ENCODE data around the gene KRTAP12-2.

The KRTAP12-2 gene

DNA sequence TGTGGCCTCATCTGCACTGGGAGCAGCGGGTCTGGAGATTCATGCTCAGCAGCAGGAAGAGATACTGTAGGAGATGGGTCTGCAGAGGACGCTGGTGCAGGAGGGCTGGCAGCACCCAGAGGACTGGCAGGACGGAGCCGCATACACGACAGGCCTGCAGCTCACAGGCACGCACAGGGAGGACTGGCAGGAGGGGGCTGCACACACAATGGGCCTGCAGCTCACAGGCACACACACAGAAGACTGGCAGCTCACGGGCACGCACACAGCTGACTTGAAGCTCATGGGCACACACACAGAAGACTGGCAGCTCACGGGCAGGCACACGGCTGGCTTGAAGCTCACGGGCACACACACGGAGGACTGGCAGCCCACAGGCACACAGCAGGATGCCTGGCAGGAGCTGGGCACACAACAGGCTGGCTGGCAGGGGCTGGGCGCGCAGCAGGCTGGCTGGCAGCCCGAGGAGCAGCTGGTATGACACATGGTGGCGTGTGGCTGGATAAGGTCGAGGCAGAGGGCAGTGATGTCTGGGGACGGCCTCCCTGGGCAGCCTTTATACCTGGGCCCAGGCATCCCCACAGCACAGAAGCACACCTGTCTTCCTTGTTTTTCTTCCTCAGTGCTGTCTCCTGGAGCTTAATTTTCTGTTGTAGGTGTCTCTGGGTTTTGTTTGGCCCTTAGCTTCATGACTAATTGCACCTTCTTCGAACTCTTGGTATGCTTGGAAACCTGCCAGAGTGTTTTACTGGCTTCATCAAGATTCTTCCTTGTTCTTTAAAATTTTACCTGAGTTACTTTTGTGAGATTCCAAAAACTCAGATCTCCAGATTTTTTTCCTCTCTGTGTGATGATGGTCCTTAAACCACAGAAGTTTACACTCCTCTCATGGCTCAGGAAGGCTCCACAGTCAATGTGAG, at the start of gene KRTAP12-2:
KRTAP12-2 (minus strand) TSS at position 527 of the 920 bp plus-strand sequence; CDS start at position 486, 41 bp downstream.
- DNase-seq: peak; percentile 67

GRCh38 chr21:44714905-44715304, 48.2 kb upstream of the KRTAP12-2 start:
- no peak for DNase-seq

DNA sequence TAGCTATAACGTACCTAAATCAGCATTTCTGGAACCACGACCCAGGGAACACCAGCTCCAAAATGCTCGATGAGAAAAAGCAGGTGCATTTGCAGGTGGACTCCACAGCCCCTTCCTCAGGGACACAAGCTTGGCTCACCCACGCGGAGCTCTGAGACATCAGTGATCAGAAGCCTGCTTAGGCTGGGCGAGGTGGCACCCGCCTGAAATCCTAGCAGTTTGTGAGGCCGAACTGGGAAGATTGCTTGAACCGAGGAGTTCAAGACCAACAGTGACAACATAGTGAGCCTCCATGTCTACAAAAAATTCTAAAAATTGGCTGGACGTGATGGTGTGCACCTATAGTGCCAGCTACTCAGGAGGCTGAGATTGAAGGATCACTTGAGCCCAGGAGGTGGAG, 47.1 kb upstream of the KRTAP12-2 start:
- DNase-seq: no peak

DNA sequence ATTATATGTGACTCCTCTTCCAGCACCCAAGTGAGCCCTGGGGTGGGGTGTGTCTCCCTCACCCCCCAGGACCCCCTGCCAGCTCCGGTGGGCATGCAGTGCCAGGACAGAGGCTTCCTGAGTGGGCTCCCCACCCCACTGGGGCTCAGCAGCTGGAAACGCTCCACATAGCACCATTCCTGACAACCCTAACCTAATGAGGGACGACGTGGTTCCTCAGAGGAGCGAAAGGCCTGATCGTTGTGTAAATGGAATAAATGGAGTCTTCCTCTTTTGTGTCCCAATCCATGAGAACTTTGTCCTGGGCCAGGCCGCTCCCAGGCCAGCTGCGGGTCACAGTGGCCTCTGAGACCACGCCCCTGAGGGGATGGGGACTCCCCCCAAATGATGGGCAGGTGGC, 46.4 kb upstream of the KRTAP12-2 start:
- DNase-seq: no peak

GRCh38 chr21:44712203-44713028, 45.7 kb upstream of the KRTAP12-2 start:
- DNase-seq: peak; percentile 39

DNA sequence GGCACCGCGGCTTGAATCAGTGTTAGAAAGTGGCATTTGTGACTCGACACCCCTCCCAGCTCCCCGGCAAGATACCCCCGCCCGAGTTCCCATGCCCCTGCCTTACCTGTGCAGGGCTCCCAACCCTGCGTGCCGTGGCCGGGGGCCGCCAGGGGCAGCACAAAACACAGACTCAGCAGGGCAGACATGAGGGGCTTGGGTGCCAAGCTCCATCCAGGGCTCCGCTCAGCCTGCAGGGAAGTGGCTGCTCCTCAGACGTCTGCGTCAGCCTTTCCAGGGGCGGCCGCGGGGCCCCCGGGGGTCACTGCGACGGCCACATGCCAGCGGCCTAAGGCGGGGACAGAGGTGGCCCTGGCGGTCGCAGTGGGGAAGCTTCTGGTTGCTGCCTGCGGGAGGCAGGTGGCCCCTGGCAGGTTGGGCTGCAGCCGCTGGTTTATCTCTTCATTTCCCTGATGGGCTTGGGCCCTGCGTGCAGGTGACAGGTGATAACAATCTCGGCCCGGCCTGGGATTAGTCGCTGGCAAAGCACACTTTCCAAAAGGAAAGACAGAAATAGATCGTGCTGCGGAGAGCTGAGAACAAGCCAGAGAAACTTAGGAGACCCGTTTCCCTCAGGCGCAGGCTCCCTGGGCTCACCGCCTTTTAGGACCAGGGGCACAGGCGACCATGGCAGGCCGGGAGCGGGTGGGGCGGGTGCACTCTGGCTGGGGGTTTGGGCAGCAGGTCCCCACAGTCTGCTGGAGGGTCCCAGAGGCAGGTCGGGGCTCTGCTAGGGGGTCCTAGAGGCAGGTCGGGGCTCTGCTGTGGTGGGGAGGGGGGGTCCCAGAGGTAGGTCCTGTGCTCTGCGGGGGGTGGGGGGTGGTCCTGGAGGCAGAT, 44.8 kb upstream of the KRTAP12-2 start, which contains the start of gene TSPEAR:
TSPEAR (minus strand) TSS at position 246 of the 876 bp plus-strand sequence; CDS start at position 188, 58 bp downstream.
- DNase-seq: peak; percentile 81

- DNase-seq: peak; percentile 92
These were observed 44.1 kb upstream of the KRTAP12-2 start for GRCh38 chr21:44710756-44711326.

GRCh38 chr21:44710294-44710665, 43.6 kb upstream of the KRTAP12-2 start:
- no peak for DNase-seq

DNA sequence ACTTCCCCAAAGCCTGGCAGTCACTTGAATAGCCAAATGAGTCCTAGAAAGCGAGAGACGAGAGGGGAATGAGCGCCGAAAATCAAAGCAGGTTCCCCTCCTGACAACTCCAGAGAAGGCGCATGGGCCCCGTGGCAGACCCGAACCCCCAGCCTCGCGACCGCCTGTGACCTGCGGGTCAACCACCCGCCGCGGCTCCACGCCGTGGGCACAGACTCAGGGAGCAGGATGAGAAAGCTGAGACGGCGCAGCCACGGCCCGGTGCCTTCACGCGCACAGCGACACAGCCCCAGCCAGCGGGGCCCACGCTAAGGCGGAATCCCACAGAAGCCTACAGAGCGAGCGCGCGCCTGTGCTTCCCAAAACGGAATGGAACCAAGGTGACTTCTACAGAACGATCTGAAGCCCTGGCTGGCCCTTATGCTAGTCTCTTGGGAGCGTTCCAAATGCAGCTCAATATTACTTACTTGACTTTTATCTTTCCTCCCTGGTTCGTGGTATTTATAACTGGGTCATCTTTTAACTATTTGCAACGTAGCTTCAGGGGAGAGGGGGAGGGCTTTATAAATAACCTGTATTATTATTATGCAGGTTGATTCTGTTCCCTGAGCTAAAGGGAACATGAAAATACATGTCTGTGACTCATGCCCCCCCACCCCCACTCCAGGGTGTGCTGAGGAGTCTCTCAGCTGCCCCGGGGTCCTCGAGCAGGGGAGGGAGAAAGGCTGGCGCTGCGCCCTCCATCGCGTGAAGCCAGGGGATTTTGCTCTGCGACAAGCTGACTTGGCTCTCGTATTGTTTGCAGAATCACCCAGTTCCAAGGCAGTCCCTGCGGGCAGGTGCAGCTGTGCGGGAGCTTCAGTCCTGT, 42.9 kb upstream of the KRTAP12-2 start:
- DNase-seq: peak; percentile 65

GRCh38 chr21:44708866-44709425, 42.2 kb upstream of the KRTAP12-2 start:
- no peak for DNase-seq

- peak; percentile 37 for DNase-seq
These were observed 41.6 kb upstream of the KRTAP12-2 start for GRCh38 chr21:44708213-44708865.

GRCh38 chr21:44706706-44707581, 40.2 kb upstream of the KRTAP12-2 start:
- no peak for DNase-seq

GRCh38 chr21:44706026-44706705, 39.4 kb upstream of the KRTAP12-2 start:
- DNase-seq: no peak

GRCh38 chr21:44704636-44705001, 37.9 kb upstream of the KRTAP12-2 start:
- DNase-seq: no peak

- DNase-seq: no peak
These were observed 37.3 kb upstream of the KRTAP12-2 start for GRCh38 chr21:44703731-44704635.

DNA sequence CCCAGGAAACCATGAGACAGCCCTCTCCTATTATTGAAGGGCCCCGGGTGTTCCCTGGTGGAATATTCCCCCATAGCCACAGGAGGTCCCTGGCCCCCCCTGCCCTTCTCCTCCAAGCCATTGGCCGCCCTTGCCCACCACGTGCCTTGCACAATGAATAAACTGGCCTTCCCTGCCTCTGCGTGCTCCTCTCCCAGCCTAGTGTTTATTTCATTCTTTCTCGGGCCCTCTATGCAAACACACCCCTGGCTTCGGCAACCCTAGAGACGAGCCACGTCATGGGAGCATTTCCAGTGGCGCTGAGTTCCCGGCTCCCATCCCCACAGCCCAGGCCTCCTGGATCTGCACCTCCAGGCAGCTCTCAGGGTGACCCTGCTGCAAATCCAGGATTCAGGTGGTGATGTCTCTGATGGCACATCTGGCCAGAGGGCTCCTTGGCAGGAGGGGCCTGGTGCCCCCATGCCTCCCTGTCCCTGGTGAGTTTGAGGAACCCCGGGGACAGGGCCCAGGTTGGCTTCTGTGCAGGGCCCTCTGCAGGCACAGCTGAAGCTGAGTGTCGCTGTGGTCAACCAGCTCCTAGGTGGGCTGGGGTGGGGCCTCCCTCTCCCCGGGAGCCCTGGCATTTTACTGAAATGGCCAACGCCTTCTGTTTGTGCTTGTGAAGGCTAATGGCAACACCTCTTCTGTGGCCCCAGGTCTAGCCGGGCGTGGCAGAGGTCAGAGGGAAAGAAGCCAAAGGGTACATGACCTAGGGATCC, 36.4 kb upstream of the KRTAP12-2 start:
- no peak for DNase-seq
